Natural killer cell (primary cell): ENCODE measurements around the gene C1GALT1. TPM values are rescaled to one million over a fixed set of nuclear protein-coding genes. Genes with fewer than 3 reads are reported as not detected.
"Not testable (repeated sequence)": the region's sequence is repeated elsewhere in the genome, so short reads cannot be mapped to it uniquely, and the experiment has no call there.

Source experiments
- ATAC-seq, 3 donors: fragments of 150-1000 bp in 2 of 3; fragments of 200-7000 bp in 1 of 3; cut with Tn5 transposase; 1 replicate in 1 of 3; 2 replicates in 2 of 3; pipeline ENCODE4 v1.10.0; 2021; ENCODE audit warnings: mild to moderate bottlenecking in 2 of 3, moderate library complexity in 2 of 3
- DNase-seq, 2 donors: peaks; one replicate each; pipeline versions ENCODE4 v3.0.0 to v3.0.0-alpha.2; 2013 to 2021; ENCODE audit warnings: mixed read lengths in 1 of 2
- H3K27ac ChIP-seq: one replicate; pipeline ENCODE4 v1.5.1; 2013; ENCODE audit warnings: mild to moderate bottlenecking, low read length
- H3K27me3 ChIP-seq: one replicate; pipeline ENCODE4 v1.6.1; 2013; ENCODE audit warnings: low read length; ENCODE audit not compliant: control insufficient read depth, insufficient read depth
- H3K36me3 ChIP-seq: one replicate; pipeline ENCODE4 v1.6.1; 2013; ENCODE audit warnings: low read length; ENCODE audit not compliant: control insufficient read depth, insufficient read depth
- H3K4me1 ChIP-seq: one replicate; pipeline ENCODE4 v1.6.1; 2013; ENCODE audit warnings: low read length; ENCODE audit not compliant: control insufficient read depth, insufficient read depth
- H3K4me3 ChIP-seq: one replicate; pipeline ENCODE4 v1.5.1; 2013; ENCODE audit warnings: low read length
- H3K9me3 ChIP-seq: one replicate; pipeline ENCODE4 v1.6.1; 2013; ENCODE audit warnings: low read length; ENCODE audit not compliant: control insufficient read depth, insufficient read depth
- H3K27ac Mint-ChIP-seq, 2 donors: one replicate each; pipeline ENCODE4 v1.8.0; 2022; ENCODE audit warnings: mild to moderate bottlenecking in 2 of 2, mixed read lengths in 2 of 2, moderate library complexity in 1 of 2
- H3K27me3 Mint-ChIP-seq, 2 donors: one replicate each; pipeline ENCODE4 v1.8.0; 2022; ENCODE audit warnings: low read depth in 2 of 2, mixed read lengths in 2 of 2
- H3K36me3 Mint-ChIP-seq: one replicate; pipeline ENCODE4 v1.8.0; 2022; ENCODE audit warnings: mixed read lengths
- H3K4me1 Mint-ChIP-seq, 2 donors: one replicate each; pipeline ENCODE4 v1.8.0; 2022; ENCODE audit warnings: mixed read lengths in 2 of 2
- H3K4me3 Mint-ChIP-seq: one replicate; pipeline ENCODE4 v1.8.0; 2022; ENCODE audit warnings: mild to moderate bottlenecking, moderate library complexity, mixed read lengths
- H3K9me3 Mint-ChIP-seq, 2 donors: one replicate each; pipeline ENCODE4 v1.8.0; 2022; ENCODE audit warnings: mixed read lengths in 2 of 2
- WGBS: methylation state at CpG from one replicate; pipeline ENCODE4 v1.1.7; 2013; ENCODE audit warnings: missing lambda C conversion rate; ENCODE audit not compliant: insufficient coverage; 5-methylcytosine and 5-hydroxymethylcytosine counted together
- intact Hi-C: fragments of 100-400 bp; cut with micrococcal nuclease; formaldehyde crosslinking; loops from one replicate; pipeline ENCODE4 v1.14.2; 2022
- total RNA-seq, 4 donors: library from RNA; stranded (reverse); fragments of 120-200 nt in 1 of 4; gene quantifications; one replicate each; pipeline versions ENCODE4 v1.2.3 to v1.2.4, GENCODE V29; 2013 to 2022
- TF ChIP-seq, protein P1 (sequence below): fragments of 200-600 bp; IDR thresholded peaks from one replicate; pipeline ENCODE4 v1.8.0; 2022; ENCODE audit warnings: antibody characterized with exemption

The C1GALT1 gene
- total RNA-seq, 3 donors from 2014 or later (not counting 1 experiment from before 2014, with no cell fraction given) = 54.5 to 64.5 (median 63.7) TPM

DNA sequence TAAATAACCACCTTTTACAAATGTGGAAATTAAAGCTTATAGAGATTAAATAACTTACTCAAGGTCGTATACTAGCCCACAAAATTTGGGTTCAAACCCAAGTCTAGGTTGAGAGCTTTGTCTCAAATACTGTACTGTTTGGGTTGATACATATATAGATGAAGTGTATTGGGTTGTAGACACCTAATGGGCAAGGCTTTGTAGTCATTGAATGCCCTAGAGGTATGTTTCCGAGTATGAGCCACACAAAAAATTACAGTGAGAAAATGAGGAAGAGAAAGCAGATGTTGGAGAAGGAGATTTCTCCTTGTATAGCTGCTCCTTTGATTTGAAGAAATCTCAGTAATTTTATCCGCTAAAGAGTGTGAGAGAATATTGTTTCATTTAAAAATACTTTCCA lies 60.6 kb downstream of the C1GALT1 start:
- DNase-seq (no peak), ATAC-seq (no peak)
- Histone ChIP-seq H3K27me3 (no peaks in the 10 kb centered on the region), H3K9me3 (no peaks in the 10 kb centered on the region), H3K4me1 (no peaks in the 10 kb centered on the region), H3K36me3 (peaks cover 46% of the 10 kb centered on the region), H3K27ac (no peak overlapping the region), H3K4me3 (no peak overlapping the region)
- Mint-ChIP-seq H3K4me1 (peaks cover 17 to 27% of the 10 kb centered on the region in 2 donors), H3K9me3 (no peaks in the 10 kb centered on the region), H3K4me3 (no peak overlapping the region), H3K36me3 (peaks cover 17% of the 10 kb centered on the region), H3K27me3 (no peaks in the 10 kb centered on the region), H3K27ac (no peak overlapping the region)
- TF ChIP-seq, protein P1, sequence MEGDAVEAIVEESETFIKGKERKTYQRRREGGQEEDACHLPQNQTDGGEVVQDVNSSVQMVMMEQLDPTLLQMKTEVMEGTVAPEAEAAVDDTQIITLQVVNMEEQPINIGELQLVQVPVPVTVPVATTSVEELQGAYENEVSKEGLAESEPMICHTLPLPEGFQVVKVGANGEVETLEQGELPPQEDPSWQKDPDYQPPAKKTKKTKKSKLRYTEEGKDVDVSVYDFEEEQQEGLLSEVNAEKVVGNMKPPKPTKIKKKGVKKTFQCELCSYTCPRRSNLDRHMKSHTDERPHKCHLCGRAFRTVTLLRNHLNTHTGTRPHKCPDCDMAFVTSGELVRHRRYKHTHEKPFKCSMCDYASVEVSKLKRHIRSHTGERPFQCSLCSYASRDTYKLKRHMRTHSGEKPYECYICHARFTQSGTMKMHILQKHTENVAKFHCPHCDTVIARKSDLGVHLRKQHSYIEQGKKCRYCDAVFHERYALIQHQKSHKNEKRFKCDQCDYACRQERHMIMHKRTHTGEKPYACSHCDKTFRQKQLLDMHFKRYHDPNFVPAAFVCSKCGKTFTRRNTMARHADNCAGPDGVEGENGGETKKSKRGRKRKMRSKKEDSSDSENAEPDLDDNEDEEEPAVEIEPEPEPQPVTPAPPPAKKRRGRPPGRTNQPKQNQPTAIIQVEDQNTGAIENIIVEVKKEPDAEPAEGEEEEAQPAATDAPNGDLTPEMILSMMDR = no peak
- intact Hi-C loops = no loop called here
- WGBS = 74% methylated on average over 2 of the region's 3 CpGs

DNA sequence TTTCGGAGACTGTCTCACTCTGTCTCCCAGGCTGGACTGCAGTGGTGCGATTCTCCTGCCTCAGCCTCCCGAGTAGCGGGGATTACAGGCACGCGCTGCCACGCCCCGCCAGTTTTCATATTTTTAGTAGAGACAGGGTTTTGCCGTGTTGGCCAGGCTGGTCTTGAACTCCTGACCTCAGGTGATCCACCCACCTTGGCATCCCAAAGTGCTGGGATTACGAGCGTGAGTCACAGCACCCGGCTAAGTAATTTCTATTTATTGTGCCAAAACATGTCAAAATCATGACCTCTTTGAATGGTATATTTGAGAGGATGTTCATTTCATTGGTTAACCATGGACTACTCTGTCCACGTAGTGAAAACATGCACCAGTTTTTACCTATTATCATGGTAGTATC lies 62.9 kb downstream of the C1GALT1 start:
- H3K4me3 Mint-ChIP-seq, H3K27ac Mint-ChIP-seq, ATAC-seq, H3K27me3 Mint-ChIP-seq, intact Hi-C loops, H3K27me3 ChIP-seq, H3K9me3 Mint-ChIP-seq, H3K27ac ChIP-seq, H3K4me1 ChIP-seq, H3K4me3 ChIP-seq, DNase-seq, H3K9me3 ChIP-seq: not testable (repeated sequence)
- WGBS = 99% methylated on average over 12 of the region's 13 CpGs
- peaks cover 30% of the 10 kb centered on the region for H3K36me3 ChIP-seq
- Mint-ChIP-seq H3K36me3 (peaks cover 11% of the 10 kb centered on the region), H3K4me1 (peaks cover 12 to 22% of the 10 kb centered on the region in 2 donors)

GRCh38 chr7:7246223-7246622 lies 63.9 kb downstream of the C1GALT1 start:
- Histone ChIP-seq H3K36me3 (peaks cover 25% of the 10 kb centered on the region), H3K9me3 (no peaks in the 10 kb centered on the region), H3K4me3 (no peak overlapping the region), H3K4me1 (no peaks in the 10 kb centered on the region), H3K27me3 (no peaks in the 10 kb centered on the region), H3K27ac (no peak overlapping the region)
- Mint-ChIP-seq H3K4me1 (peaks cover 12 to 27% of the 10 kb centered on the region in 2 donors), H3K27me3 (no peaks in the 10 kb centered on the region), H3K36me3 (peaks cover 12% of the 10 kb centered on the region), H3K9me3 (no peaks in the 10 kb centered on the region), H3K4me3 (no peak overlapping the region), H3K27ac (no peak overlapping the region)
- TF ChIP-seq, protein P1 = no peak
- intact Hi-C loops = no loop called here
- DNase-seq = no peak
- 98% methylated on average over 3 of the region's 3 CpGs for WGBS
- ATAC-seq = no peak

DNA sequence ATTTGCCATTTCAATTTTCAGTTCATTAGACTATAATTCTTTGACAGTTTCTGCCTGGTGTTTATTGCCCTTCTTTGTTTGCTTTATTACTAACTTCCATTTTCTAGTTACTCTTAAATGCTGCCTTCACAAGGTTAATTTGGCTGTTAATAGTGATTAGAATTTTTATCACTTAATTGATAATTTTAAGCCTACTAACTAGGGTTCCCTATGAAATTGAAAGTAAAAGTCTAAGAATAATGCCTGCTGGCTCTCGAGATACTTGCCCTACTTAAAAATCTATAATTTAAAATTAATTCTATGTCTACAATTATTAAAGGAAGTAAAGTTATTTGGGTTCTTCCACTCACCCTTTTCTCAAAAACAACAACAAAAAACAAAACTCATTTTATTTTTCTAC lies 65.3 kb downstream of the C1GALT1 start:
- intact Hi-C loops = no loop called here

More for the DNA sequence above, 65.3 kb downstream of the C1GALT1 start:
- TF ChIP-seq, protein P1 = no peak
- H3K36me3 Mint-ChIP-seq = peaks cover 16% of the 10 kb centered on the region
- H3K4me1 ChIP-seq = no peaks in the 10 kb centered on the region
- no peaks in the 10 kb centered on the region for H3K9me3 Mint-ChIP-seq
- H3K27ac ChIP-seq = peak overlapping the region; percentile 35
- H3K4me3 Mint-ChIP-seq = peak overlapping the region; percentile 85
- peaks cover 14 to 33% of the 10 kb centered on the region in 2 donors for H3K4me1 Mint-ChIP-seq
- DNase-seq (no peak), ATAC-seq (peak in 2 of 3 donors; percentile 45 to 57)
- H3K4me3 ChIP-seq = no peak overlapping the region
- no peaks in the 10 kb centered on the region for H3K27me3 Mint-ChIP-seq
- no CpG with 5 or more reads among the region's 1 CpG for WGBS
- H3K36me3 ChIP-seq = peaks cover 22% of the 10 kb centered on the region
- H3K27ac Mint-ChIP-seq = peak overlapping the region; percentile 82 to 91
- H3K9me3 ChIP-seq = no peaks in the 10 kb centered on the region
- H3K27me3 ChIP-seq = no peaks in the 10 kb centered on the region
